Caco-2 (cell line): ENCODE measurements around the gene KIFAP3. TPM values are rescaled to one million over a fixed set of nuclear protein-coding genes. Genes with fewer than 3 reads are reported as not detected.

ENCODE experiments used
- BruUV-seq: library from RNA; stranded (reverse); fragments of 400-500 nt; replicated peaks from 2 replicates; lab custom pipeline; 2021; lab: Mats Ljungman, UMichigan
- CTCF ChIA-PET: fragments of 300-600 bp; sonication (Branson Sonifier 250); formaldehyde crosslinking; loops from one replicate; lab custom pipeline; 2022; ENCODE audit warnings: antibody characterized with exemption; lab: Charles Lee
- POLR2A ChIA-PET: fragments of 300-600 bp; sonication (Branson Sonifier 250); formaldehyde crosslinking; loops from one replicate; lab custom pipeline; 2022; ENCODE audit warnings: antibody characterized with exemption; lab: Charles Lee
- DNase-seq, 2 experiments: peaks; one replicate each; pipeline versions ENCODE4 v3.0.0 to v3.0.0-alpha.2; 2020 to 2022
- H3K27me3 ChIP-seq: replicated peaks from 2 replicates; pipeline ENCODE4 v1.6.0; 2011; ENCODE audit warnings: low read length; ENCODE audit not compliant: control insufficient read depth, insufficient read depth
- H3K36me3 ChIP-seq: 2 replicates; pipeline ENCODE4 v1.5.1; 2011; ENCODE audit warnings: low read length; ENCODE audit not compliant: control insufficient read depth, insufficient read depth
- H3K4me1 ChIP-seq: fragments of 250-450 bp; sonication (Bioruptor Pico); 2 replicates; pipeline ENCODE4 v1.5.1; 2020; ENCODE audit warnings: mild to moderate bottlenecking
- H3K4me3 ChIP-seq: 2 replicates; pipeline ENCODE4 v1.5.1; 2011; ENCODE audit warnings: low read depth, mild to moderate bottlenecking, control low read depth, low read length
- H3K9me3 ChIP-seq: fragments of 250-450 bp; sonication (Bioruptor Pico); 2 replicates; pipeline ENCODE4 v1.5.1; 2020; ENCODE audit warnings: mild to moderate bottlenecking, moderate library complexity
- H3K27ac Mint-ChIP-seq: one replicate; pipeline ENCODE4 v1.8.0; 2022; ENCODE audit warnings: mixed read lengths; ENCODE audit not compliant: unreplicated experiment
- H3K27me3 Mint-ChIP-seq: one replicate; pipeline ENCODE4 v1.8.0; 2022; ENCODE audit warnings: mixed read lengths; ENCODE audit not compliant: insufficient read depth, unreplicated experiment
- H3K36me3 Mint-ChIP-seq: one replicate; pipeline ENCODE4 v1.8.0; 2022; ENCODE audit warnings: mild to moderate bottlenecking, mixed read lengths; ENCODE audit not compliant: insufficient read depth, unreplicated experiment
- H3K4me1 Mint-ChIP-seq: one replicate; pipeline ENCODE4 v1.8.0; 2022; ENCODE audit warnings: low read depth, mixed read lengths; ENCODE audit not compliant: unreplicated experiment
- H3K4me3 Mint-ChIP-seq: one replicate; pipeline ENCODE4 v1.8.0; 2022; ENCODE audit warnings: mild to moderate bottlenecking, moderate library complexity, mixed read lengths; ENCODE audit not compliant: unreplicated experiment
- H3K9me3 Mint-ChIP-seq: one replicate; pipeline ENCODE4 v1.8.0; 2022; ENCODE audit warnings: mixed read lengths; ENCODE audit not compliant: unreplicated experiment
- CTCF ChIP-seq, 2 experiments: fragments of 200-600 bp in 1 of 2; IDR thresholded peaks; 1 replicate in 1 of 2; 2 replicates in 1 of 2; pipeline versions ENCODE4 v1.5.1 to v1.8.0; 2011 to 2022; ENCODE audit warnings: antibody characterized with exemption in 1 of 2, control low read depth in 1 of 2, inconsistent platforms in 1 of 2, low read depth in 1 of 2, low read length in 1 of 2, mild to moderate bottlenecking in 1 of 2, moderate library complexity in 1 of 2; ENCODE audit not compliant: insufficient read depth in 1 of 2, severe bottlenecking in 1 of 2, unreplicated experiment in 1 of 2
- intact Hi-C: fragments of 100-400 bp; cut with micrococcal nuclease; formaldehyde crosslinking; loops from one replicate; pipeline ENCODE4 v1.10.0; 2022; ENCODE audit not compliant: unreplicated experiment
- total RNA-seq: library from RNA; stranded (reverse); gene quantifications from 2 replicates; pipeline ENCODE4 v1.2.3, GENCODE V29; 2022

The KIFAP3 gene
- total RNA-seq, 1 experiment from 2014 or later, result 10.9 TPM

DNA sequence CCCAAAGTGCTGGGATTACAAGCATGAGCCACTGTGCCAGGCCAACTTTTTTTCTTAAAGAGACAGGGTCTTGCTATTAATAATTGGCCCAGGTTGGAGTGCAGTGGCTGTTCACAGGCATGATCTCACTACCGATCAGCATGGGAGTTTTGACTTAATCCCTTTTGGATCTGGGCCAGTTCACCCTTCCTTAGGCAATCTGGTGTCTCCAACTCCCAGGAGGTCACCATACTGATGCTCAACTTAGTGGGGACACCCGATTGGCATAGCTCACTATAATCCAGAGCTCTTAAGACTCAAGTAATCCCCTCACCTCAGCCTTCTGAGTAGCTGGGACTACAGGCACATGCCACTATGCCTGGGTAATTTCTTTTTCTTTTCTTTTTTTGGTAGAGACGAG lies 116.6 kb downstream of the KIFAP3 start:
- DNase-seq, result no peak
- CTCF ChIA-PET, result no interaction called here
- no peaks in the 10 kb centered on the region for H3K27me3 Mint-ChIP-seq
- no peaks in the 10 kb centered on the region for H3K9me3 Mint-ChIP-seq
- POLR2A ChIA-PET, result no interaction called here
- Histone ChIP-seq H3K4me3 (no peak overlapping the region), H3K36me3 (no peaks in the 10 kb centered on the region), H3K27me3 (no peaks in the 10 kb centered on the region), H3K4me1 (no peaks in the 10 kb centered on the region), H3K9me3 (no peaks in the 10 kb centered on the region)
- H3K27ac Mint-ChIP-seq, result no peak overlapping the region
- H3K4me1 Mint-ChIP-seq, result no peaks in the 10 kb centered on the region
- no TSS peak for BruUV-seq
- no peaks in the 10 kb centered on the region for H3K36me3 Mint-ChIP-seq
- intact Hi-C loops, result no loop called here
- no peak overlapping the region for H3K4me3 Mint-ChIP-seq
- TF ChIP-seq CTCF (IDR thresholded peaks at IDR 0.05; ENCODE audit: insufficient read depth in 1 of 2, low read depth in 1 of 2, low read length in 1 of 2, severe bottlenecking in 1 of 2, unreplicated experiment in 1 of 2), result no peak

DNA sequence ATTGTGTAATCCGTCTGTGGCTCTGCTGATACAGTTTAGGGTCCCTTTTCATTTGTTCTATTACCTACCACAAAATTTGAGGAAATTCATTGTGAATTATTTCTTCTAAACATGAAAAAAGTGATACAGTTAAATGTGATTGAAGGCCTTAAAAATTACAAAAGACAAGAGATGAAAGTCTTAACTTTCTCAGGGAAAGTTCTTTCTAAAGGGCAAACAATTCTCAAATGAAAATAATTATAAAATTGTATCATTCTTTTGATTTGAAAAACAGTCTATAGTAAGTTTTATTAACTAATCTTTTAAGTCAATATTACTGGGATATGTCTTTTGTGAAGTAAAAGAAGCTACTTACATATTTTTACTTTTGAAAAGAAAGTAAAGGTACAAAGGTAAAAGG lies 123.4 kb downstream of the KIFAP3 start:
- no peaks in the 10 kb centered on the region for H3K4me1 ChIP-seq
- Mint-ChIP-seq H3K36me3 (no peaks in the 10 kb centered on the region), H3K27ac (no peak overlapping the region), H3K27me3 (no peaks in the 10 kb centered on the region), H3K4me3 (no peak overlapping the region), H3K9me3 (no peaks in the 10 kb centered on the region), H3K4me1 (no peaks in the 10 kb centered on the region)
- BruUV-seq, result no TSS peak
- ChIA-PET POLR2A (no interaction called here), CTCF (no interaction called here)
- H3K27me3 ChIP-seq, result no peaks in the 10 kb centered on the region
- no peak overlapping the region for H3K4me3 ChIP-seq
- intact Hi-C loops, result no loop called here
- no peak for TF ChIP-seq CTCF (IDR thresholded peaks at IDR 0.05; ENCODE audit: insufficient read depth in 1 of 2, low read depth in 1 of 2, low read length in 1 of 2, severe bottlenecking in 1 of 2, unreplicated experiment in 1 of 2)
- H3K36me3 ChIP-seq, result no peaks in the 10 kb centered on the region
- DNase-seq, result no peak
- H3K9me3 ChIP-seq, result no peaks in the 10 kb centered on the region

DNA sequence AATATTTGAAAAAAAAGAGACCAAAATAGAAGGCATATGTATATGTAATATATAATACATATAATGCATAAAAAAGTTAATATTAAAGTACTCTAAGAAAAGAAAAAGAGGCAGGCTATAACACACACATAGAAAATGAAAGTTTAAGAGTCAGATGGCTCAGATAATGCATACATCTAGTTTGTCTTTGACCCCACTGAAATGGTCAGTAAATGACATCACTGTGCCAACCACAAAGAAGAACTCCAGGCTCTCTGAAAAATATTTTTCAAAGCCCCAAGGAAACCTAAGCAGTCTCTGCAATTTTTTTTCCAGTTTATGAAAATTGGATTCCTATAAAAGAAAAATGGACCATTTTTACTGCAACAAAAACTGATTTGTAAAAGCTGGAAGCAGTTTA lies 125.4 kb downstream of the KIFAP3 start:
- DNase-seq, result no peak
- Mint-ChIP-seq H3K4me1 (no peaks in the 10 kb centered on the region), H3K27me3 (no peaks in the 10 kb centered on the region), H3K4me3 (no peak overlapping the region), H3K9me3 (no peaks in the 10 kb centered on the region), H3K27ac (no peak overlapping the region), H3K36me3 (no peaks in the 10 kb centered on the region)
- Histone ChIP-seq H3K36me3 (no peaks in the 10 kb centered on the region), H3K4me3 (no peak overlapping the region), H3K27me3 (no peaks in the 10 kb centered on the region), H3K4me1 (no peaks in the 10 kb centered on the region), H3K9me3 (no peaks in the 10 kb centered on the region)
- BruUV-seq, result no TSS peak
- intact Hi-C loops, result no loop called here
- ChIA-PET POLR2A (interaction anchor here (0.6 kb wide), 1 partner anchor 56 kb away, joined by 4 read pairs; no protein-coding TSS in a partner anchor), CTCF (no interaction called here)
- TF ChIP-seq CTCF (IDR thresholded peaks at IDR 0.05; ENCODE audit: insufficient read depth in 1 of 2, low read depth in 1 of 2, low read length in 1 of 2, severe bottlenecking in 1 of 2, unreplicated experiment in 1 of 2), result no peak
